Mesenchymal stem cell (in vitro differentiated cells and primary cell): Measurements from ENCODE around the gene ADGRG1.

Experiments used
- DNase-seq: peaks from one replicate; pipeline ENCODE4 v3.0.0-alpha.2; 2013
- H2AFZ ChIP-seq: one replicate; pipeline ENCODE4 v1.6.1; 2013; ENCODE audit warnings: low read depth, mild to moderate bottlenecking, control low read depth, inconsistent platforms, low read length, moderate library complexity
- H2AK5ac ChIP-seq: 2 replicates; pipeline ENCODE4 v1.6.1; 2013; ENCODE audit warnings: low read length, moderate library complexity, mild to moderate bottlenecking, inconsistent platforms; ENCODE audit not compliant: severe bottlenecking
- H2BK120ac ChIP-seq: one replicate; pipeline ENCODE4 v1.6.1; 2013; ENCODE audit warnings: low read depth, mild to moderate bottlenecking, inconsistent platforms, low read length, moderate library complexity
- H2BK12ac ChIP-seq, 2 experiments: one replicate each; pipeline ENCODE4 v1.6.1; 2013; ENCODE audit warnings: inconsistent platforms in 2 of 2, low read length in 2 of 2, mild to moderate bottlenecking in 2 of 2, moderate library complexity in 2 of 2, control low read depth in 1 of 2
- H2BK15ac ChIP-seq: one replicate; pipeline ENCODE4 v1.6.1; 2013; ENCODE audit warnings: mild to moderate bottlenecking, low read depth, inconsistent platforms; ENCODE audit not compliant: poor library complexity, severe bottlenecking
- H2BK5ac ChIP-seq: 2 replicates; pipeline ENCODE4 v1.6.1; 2013; ENCODE audit warnings: low read depth, mild to moderate bottlenecking, low read length, control low read depth, inconsistent platforms; ENCODE audit not compliant: poor library complexity, severe bottlenecking
- H3K14ac ChIP-seq, 2 experiments: one replicate each; pipeline ENCODE4 v1.6.1; 2013; ENCODE audit warnings: inconsistent platforms in 2 of 2, low read length in 2 of 2, control low read depth in 1 of 2, mild to moderate bottlenecking in 1 of 2, moderate library complexity in 1 of 2
- H3K18ac ChIP-seq, 2 experiments: one replicate each; pipeline ENCODE4 v1.6.1; 2013; ENCODE audit warnings: inconsistent platforms in 2 of 2, low read length in 2 of 2, control low read depth in 1 of 2, low read depth in 1 of 2, mild to moderate bottlenecking in 1 of 2
- H3K23ac ChIP-seq, 2 experiments: one replicate each; pipeline ENCODE4 v1.6.1; 2013; ENCODE audit warnings: inconsistent platforms in 2 of 2, low read length in 2 of 2, mild to moderate bottlenecking in 2 of 2, moderate library complexity in 2 of 2, control low read depth in 1 of 2
- H3K27ac ChIP-seq: 2 replicates; pipeline ENCODE4 v1.5.1; 2013; ENCODE audit warnings: mild to moderate bottlenecking, moderate library complexity, low read length, control low read depth, inconsistent platforms; ENCODE audit not compliant: poor library complexity, severe bottlenecking
- H3K27me3 ChIP-seq, 2 experiments: 2 replicates each; pipeline versions ENCODE4 v1.6.1 to v1.7.0; 2013; ENCODE audit warnings: low read length in 2 of 2, mild to moderate bottlenecking in 2 of 2, moderate library complexity in 2 of 2, control low read depth in 1 of 2, inconsistent platforms in 1 of 2; ENCODE audit not compliant: control insufficient read depth in 1 of 2, insufficient read depth in 1 of 2
- H3K36me3 ChIP-seq, 2 experiments: 2 replicates each; pipeline versions ENCODE4 v1.6.1 to v1.7.0; 2013; ENCODE audit warnings: low read length in 2 of 2, control low read depth in 1 of 2, inconsistent platforms in 1 of 2, low read depth in 1 of 2, mild to moderate bottlenecking in 1 of 2; ENCODE audit not compliant: insufficient read depth in 2 of 2, control insufficient read depth in 1 of 2
- H3K4ac ChIP-seq, 2 experiments: one replicate each; pipeline ENCODE4 v1.6.1; 2013; ENCODE audit warnings: inconsistent platforms in 2 of 2, low read length in 2 of 2, mild to moderate bottlenecking in 2 of 2, moderate library complexity in 2 of 2, control low read depth in 1 of 2, low read depth in 1 of 2
- H3K4me1 ChIP-seq: 2 replicates; pipeline ENCODE4 v1.6.1; 2013; ENCODE audit warnings: low read depth, low read length, control low read depth; ENCODE audit not compliant: control insufficient read depth, insufficient read depth
- H3K4me2 ChIP-seq: 2 replicates; pipeline ENCODE4 v1.6.1; 2013; ENCODE audit warnings: low read length, mild to moderate bottlenecking, inconsistent platforms; ENCODE audit not compliant: poor library complexity, severe bottlenecking
- H3K4me3 ChIP-seq, 2 experiments: 2 replicates each; pipeline versions ENCODE4 v1.5.1 to v1.7.0; 2013; ENCODE audit warnings: low read length in 2 of 2, mild to moderate bottlenecking in 2 of 2, control low read depth in 1 of 2, low read depth in 1 of 2; ENCODE audit not compliant: insufficient read depth in 1 of 2
- H3K79me1 ChIP-seq: replicated peaks from 2 replicates; pipeline ENCODE4 v1.6.1; 2013; ENCODE audit warnings: mild to moderate bottlenecking, control low read depth, low read length, inconsistent platforms; ENCODE audit not compliant: poor library complexity, severe bottlenecking
- H3K9ac ChIP-seq: 2 replicates; pipeline ENCODE4 v1.7.0; 2013; ENCODE audit warnings: mild to moderate bottlenecking, low read length, moderate library complexity
- H3K9me3 ChIP-seq: 2 replicates; pipeline ENCODE4 v1.7.0; 2013; ENCODE audit warnings: mild to moderate bottlenecking, low read length; ENCODE audit not compliant: control insufficient read depth
- H4K8ac ChIP-seq: one replicate; pipeline ENCODE4 v1.6.1; 2013; ENCODE audit warnings: inconsistent platforms, mild to moderate bottlenecking, low read length, moderate library complexity
- H4K91ac ChIP-seq: one replicate; pipeline ENCODE4 v1.6.1; 2013; ENCODE audit warnings: mild to moderate bottlenecking, low read length, inconsistent platforms
- WGBS: methylation state at CpG from one replicate; pipeline ENCODE4 v1.1.7; 2013; ENCODE audit warnings: mixed read lengths; 5-methylcytosine and 5-hydroxymethylcytosine counted together

The ADGRG1 gene

GRCh38 chr16:57685633-57686032 lies 57.2 kb downstream of the ADGRG1 start:
- Histone ChIP-seq H3K14ac (no peak overlapping the region), H3K4me1 (no peaks in the 10 kb centered on the region), H3K4ac (no peak overlapping the region), H3K4me2 (no peak overlapping the region), H2BK5ac (no peak overlapping the region), H2AFZ (no peak overlapping the region), H4K8ac (no peak overlapping the region), H2AK5ac (no peak overlapping the region), H4K91ac (no peak overlapping the region), H3K36me3 (no peaks in the 10 kb centered on the region), H3K27ac (no peak overlapping the region), H2BK15ac (no peak overlapping the region), H3K9ac (no peak overlapping the region), H3K79me1 (no peaks in the 10 kb centered on the region), H3K4me3 (no peak overlapping the region), H2BK120ac (no peak overlapping the region), H3K18ac (no peak overlapping the region), H3K27me3 (peaks cover 24 to 67% of the 10 kb centered on the region in 2 experiments), H2BK12ac (no peak overlapping the region), H3K9me3 (no peaks in the 10 kb centered on the region), H3K23ac (no peak overlapping the region)
- no peak for DNase-seq
- WGBS = 84% methylated on average over 10 of the region's 11 CpGs

GRCh38 chr16:57686577-57686976 lies 58.1 kb downstream of the ADGRG1 start:
- DNase-seq = no peak
- no peak overlapping the region for H3K4ac ChIP-seq
- WGBS = 95% methylated on average over 3 of the region's 4 CpGs

GRCh38 chr16:57687363-57687929 lies 59.0 kb downstream of the ADGRG1 start:
- Histone ChIP-seq H3K4me2 (no peak overlapping the region), H3K4ac (no peak overlapping the region), H3K9ac (no peak overlapping the region), H2AK5ac (no peak overlapping the region), H3K79me1 (no peaks in the 10 kb centered on the region), H3K27ac (no peak overlapping the region), H3K27me3 (peaks cover 33 to 70% of the 10 kb centered on the region in 2 experiments), H3K18ac (no peak overlapping the region), H3K23ac (no peak overlapping the region), H4K91ac (no peak overlapping the region), H2AFZ (no peak overlapping the region), H3K9me3 (no peaks in the 10 kb centered on the region), H2BK120ac (no peak overlapping the region), H3K14ac (no peak overlapping the region), H2BK5ac (no peak overlapping the region), H3K4me1 (no peaks in the 10 kb centered on the region), H3K36me3 (no peaks in the 10 kb centered on the region), H2BK15ac (no peak overlapping the region), H4K8ac (no peak overlapping the region), H3K4me3 (no peak overlapping the region), H2BK12ac (no peak overlapping the region)
- WGBS = 96% methylated on average over 3 of the region's 3 CpGs
- no peak for DNase-seq

More at GRCh38 chr16:57686577-57686976, 58.1 kb downstream of the ADGRG1 start:
- Histone ChIP-seq H3K14ac (no peak overlapping the region), H3K36me3 (no peaks in the 10 kb centered on the region), H3K9ac (no peak overlapping the region), H2AFZ (no peak overlapping the region), H3K27me3 (peaks cover 30 to 67% of the 10 kb centered on the region in 2 experiments), H3K79me1 (no peaks in the 10 kb centered on the region), H3K18ac (no peak overlapping the region), H2AK5ac (no peak overlapping the region), H2BK12ac (no peak overlapping the region), H2BK5ac (no peak overlapping the region), H2BK120ac (no peak overlapping the region), H3K23ac (no peak overlapping the region), H3K27ac (no peak overlapping the region), H3K4me1 (no peaks in the 10 kb centered on the region), H3K4me3 (no peak overlapping the region), H4K8ac (no peak overlapping the region), H2BK15ac (no peak overlapping the region), H4K91ac (no peak overlapping the region), H3K9me3 (no peaks in the 10 kb centered on the region), H3K4me2 (no peak overlapping the region)

GRCh38 chr16:57688487-57688986 lies 60.1 kb downstream of the ADGRG1 start:
- no peak for DNase-seq
- Histone ChIP-seq H3K4me2 (no peak overlapping the region), H3K9ac (no peak overlapping the region), H4K8ac (no peak overlapping the region), H2AK5ac (no peak overlapping the region), H3K4me3 (no peak overlapping the region), H3K27me3 (peaks cover 33 to 76% of the 10 kb centered on the region in 2 experiments), H3K4ac (no peak overlapping the region), H3K27ac (no peak overlapping the region), H4K91ac (no peak overlapping the region), H2AFZ (no peak overlapping the region), H3K23ac (no peak overlapping the region), H2BK5ac (no peak overlapping the region), H3K9me3 (no peaks in the 10 kb centered on the region), H2BK12ac (no peak overlapping the region), H3K79me1 (no peaks in the 10 kb centered on the region), H3K4me1 (no peaks in the 10 kb centered on the region), H2BK120ac (no peak overlapping the region), H2BK15ac (no peak overlapping the region), H3K36me3 (no peaks in the 10 kb centered on the region), H3K18ac (no peak overlapping the region), H3K14ac (peak overlapping the region in 1 of 2 experiments; percentile 44)
- 74% methylated on average over 3 of the region's 4 CpGs for WGBS
